Ovary (tissue), 9 donors: ENCODE measurements around the gene AHR. TPM values are rescaled to one million over a fixed set of nuclear protein-coding genes. Genes with fewer than 3 reads are reported as not detected.
"Not testable (repeated sequence)": the region's sequence is repeated elsewhere in the genome, so short reads cannot be mapped to it uniquely, and the experiment has no call there.

ENCODE experiments used
- DNase-seq, 5 donors: peaks; one replicate each; pipeline ENCODE4 v3.0.0-alpha.2; 2019 to 2020
- H3K27ac ChIP-seq, 2 donors: fragments of 200-600 bp; one replicate each; pipeline versions ENCODE4 v1.5.1 to v1.8.0; 2019 to 2022
- H3K27me3 ChIP-seq: fragments of 200-600 bp; one replicate; pipeline ENCODE4 v1.8.0; 2022
- H3K36me3 ChIP-seq: fragments of 200-600 bp; sonication (generic); one replicate; pipeline ENCODE4 v1.5.1; 2019
- H3K4me1 ChIP-seq: one replicate; pipeline ENCODE4 v1.8.1; 2013; ENCODE audit warnings: mild to moderate bottlenecking, moderate library complexity; ENCODE audit not compliant: insufficient read depth
- H3K4me3 ChIP-seq: fragments of 200-600 bp; sonication (generic); one replicate; pipeline ENCODE4 v1.5.1; 2017
- H3K9me3 ChIP-seq, 2 donors: fragments of 200-600 bp in 1 of 2; sonication (generic) in 1 of 2; one replicate each; pipeline versions ENCODE4 v1.5.1 to v1.8.1; 2013 to 2019; ENCODE audit warnings: mild to moderate bottlenecking in 1 of 2, moderate library complexity in 1 of 2
- EP300 ChIP-seq: sonication (generic); formaldehyde crosslinking; IDR thresholded peaks from one replicate; pipeline ENCODE4 v1.6.1; 2017; ENCODE audit warnings: antibody characterized with exemption
- POLR2A ChIP-seq: fragments of 450-650 bp; IDR thresholded peaks from one replicate; pipeline ENCODE4 v1.6.1; 2017; ENCODE audit warnings: antibody characterized with exemption, mild to moderate bottlenecking, moderate library complexity
- WGBS, 3 donors: extraction: QIAGEN DNeasy Blood & Tissue Kit in 1 of 3; methylation state at CpG; one replicate each; pipeline versions ENCODE4 v1.1.5 to v1.1.7; 2013 to 2017; 5-methylcytosine and 5-hydroxymethylcytosine counted together
- intact Hi-C, 4 donors: fragments of 100-400 bp; cut with DNase I; formaldehyde crosslinking; loops; one replicate each; pipeline versions ENCODE4 v1.11.0 to v1.15.1; 2022 to 2023
- polyA plus RNA-seq, 2 donors: library from polyadenylated mRNA; stranded (reverse); fragments of 200-250 nt in 1 of 2; fragments of 350-450 nt in 1 of 2; fragmentation: Illumina TruSeq in 1 of 2; extraction: RNeasy Lipid Tissue Mini Kit (QIAGEN cat#74804) in 1 of 2; gene quantifications; one replicate each; pipeline ENCODE4 v1.2.3, GENCODE V29; 2013 to 2014
- total RNA-seq, 7 donors: library from RNA; depleted of rRNA in 2 of 7; stranded (reverse); fragments of >200 nt in 2 of 7; fragmentation: NEBNext Ultra II Directional in 3 of 7; extraction: Animal tissue kit (Norgen Biotek cat#: 25700) in 3 of 7; gene quantifications; one replicate each; pipeline versions ENCODE4 v1.1.0 to v1.2.4, GENCODE V29; 2016 to 2023
- TF ChIP-seq, protein P1 (sequence below), 3 donors: fragments of 450-650 bp in 2 of 3; fragments of 200-600 bp in 1 of 3; IDR thresholded peaks; one replicate each; pipeline versions ENCODE4 v1.5.1 to v1.8.0; 2016 to 2022; ENCODE audit warnings: antibody characterized with exemption in 3 of 3, mild to moderate bottlenecking in 1 of 3
- donor health status: DM: no; HTN: no; CAD: no; lungs with moderate emphysema.
- donor health status: DM: no; HTN: no; CAD: no.
- donor health status: Bipolar disorder and iron deficiency.
- donor health status: DM: yes; HTN: yes; CAD: no.
- donor health status: DM: no; HTN: no; CAD: no.
- donor health status: DM: yes; HTN: yes; CAD: no.

Gene AHR
- total and polyA plus RNA-seq, 9 donors, result 9.7 to 105 (median 40.9) TPM

DNA sequence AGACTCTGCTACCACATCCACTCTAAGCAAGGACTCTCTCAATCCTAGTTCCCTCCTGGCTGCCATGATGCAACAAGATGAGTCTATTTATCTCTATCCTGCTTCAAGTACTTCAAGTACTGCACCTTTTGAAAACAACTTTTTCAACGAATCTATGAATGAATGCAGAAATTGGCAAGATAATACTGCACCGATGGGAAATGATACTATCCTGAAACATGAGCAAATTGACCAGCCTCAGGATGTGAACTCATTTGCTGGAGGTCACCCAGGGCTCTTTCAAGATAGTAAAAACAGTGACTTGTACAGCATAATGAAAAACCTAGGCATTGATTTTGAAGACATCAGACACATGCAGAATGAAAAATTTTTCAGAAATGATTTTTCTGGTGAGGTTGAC is 40.7 kb downstream of the AHR start:
- 65 to 78% (median 72%) methylated on average over 2 of the region's 2 CpGs for WGBS, 3 donors
- intact Hi-C loops, result no loop called here
- no peaks in the 10 kb centered on the region for H3K4me1 ChIP-seq
- H3K9me3 ChIP-seq, result no peaks in the 10 kb centered on the region
- TF ChIP-seq, protein P1, sequence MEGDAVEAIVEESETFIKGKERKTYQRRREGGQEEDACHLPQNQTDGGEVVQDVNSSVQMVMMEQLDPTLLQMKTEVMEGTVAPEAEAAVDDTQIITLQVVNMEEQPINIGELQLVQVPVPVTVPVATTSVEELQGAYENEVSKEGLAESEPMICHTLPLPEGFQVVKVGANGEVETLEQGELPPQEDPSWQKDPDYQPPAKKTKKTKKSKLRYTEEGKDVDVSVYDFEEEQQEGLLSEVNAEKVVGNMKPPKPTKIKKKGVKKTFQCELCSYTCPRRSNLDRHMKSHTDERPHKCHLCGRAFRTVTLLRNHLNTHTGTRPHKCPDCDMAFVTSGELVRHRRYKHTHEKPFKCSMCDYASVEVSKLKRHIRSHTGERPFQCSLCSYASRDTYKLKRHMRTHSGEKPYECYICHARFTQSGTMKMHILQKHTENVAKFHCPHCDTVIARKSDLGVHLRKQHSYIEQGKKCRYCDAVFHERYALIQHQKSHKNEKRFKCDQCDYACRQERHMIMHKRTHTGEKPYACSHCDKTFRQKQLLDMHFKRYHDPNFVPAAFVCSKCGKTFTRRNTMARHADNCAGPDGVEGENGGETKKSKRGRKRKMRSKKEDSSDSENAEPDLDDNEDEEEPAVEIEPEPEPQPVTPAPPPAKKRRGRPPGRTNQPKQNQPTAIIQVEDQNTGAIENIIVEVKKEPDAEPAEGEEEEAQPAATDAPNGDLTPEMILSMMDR (IDR thresholded peaks at IDR 0.05), result no peak
- no peak for TF ChIP-seq POLR2A
- TF ChIP-seq EP300, result no peak
- DNase-seq, result no peak
- H3K36me3 ChIP-seq, result no peaks in the 10 kb centered on the region
- H3K4me3 ChIP-seq, result no peak overlapping the region
- no peaks in the 10 kb centered on the region for H3K27me3 ChIP-seq
- no peak overlapping the region for H3K27ac ChIP-seq

DNA sequence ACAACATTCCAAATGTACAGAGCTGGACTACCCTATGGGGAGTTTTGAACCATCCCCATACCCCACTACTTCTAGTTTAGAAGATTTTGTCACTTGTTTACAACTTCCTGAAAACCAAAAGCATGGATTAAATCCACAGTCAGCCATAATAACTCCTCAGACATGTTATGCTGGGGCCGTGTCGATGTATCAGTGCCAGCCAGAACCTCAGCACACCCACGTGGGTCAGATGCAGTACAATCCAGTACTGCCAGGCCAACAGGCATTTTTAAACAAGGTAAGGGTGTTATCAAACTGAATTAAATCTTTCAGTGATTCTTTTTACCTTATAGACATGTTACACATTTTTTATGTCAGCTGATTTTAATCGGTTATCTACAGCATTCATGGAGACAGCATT is 41.5 kb downstream of the AHR start:
- Histone ChIP-seq H3K4me3 (no peak overlapping the region), H3K27me3 (no peaks in the 10 kb centered on the region), H3K36me3 (no peaks in the 10 kb centered on the region), H3K27ac (no peak overlapping the region), H3K4me1 (no peaks in the 10 kb centered on the region), H3K9me3 (no peaks in the 10 kb centered on the region)
- intact Hi-C loops, result no loop called here
- TF ChIP-seq, protein P1 (IDR thresholded peaks at IDR 0.05), result no peak
- TF ChIP-seq EP300 (no peak), POLR2A (no peak)
- 75 to 79% (median 78%) methylated on average over 4 of the region's 4 CpGs for WGBS, 3 donors
- no peak for DNase-seq

DNA sequence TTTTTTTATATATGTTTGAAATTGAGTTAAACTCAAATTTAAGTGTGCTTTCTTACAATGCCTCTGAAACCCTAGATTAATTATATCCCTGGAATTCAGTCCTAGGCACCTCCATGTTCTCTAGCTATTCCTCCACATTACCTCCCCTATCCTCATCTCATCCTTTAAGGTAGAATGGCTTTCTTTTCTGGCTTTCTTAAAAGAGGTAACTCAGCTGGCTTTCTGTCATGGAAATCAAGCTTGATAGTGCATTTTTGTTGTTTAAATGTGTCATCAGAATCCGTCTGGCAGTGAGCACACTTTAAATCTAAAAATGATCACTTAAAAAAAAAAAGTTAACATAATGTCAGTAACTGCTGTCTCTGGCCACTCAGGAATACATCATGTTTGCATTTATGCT is 42.2 kb downstream of the AHR start:
- intact Hi-C loops, result no loop called here
- Histone ChIP-seq H3K4me1 (no peaks in the 10 kb centered on the region), H3K9me3 (no peaks in the 10 kb centered on the region), H3K27ac (no peak overlapping the region), H3K36me3 (no peaks in the 10 kb centered on the region), H3K27me3 (no peaks in the 10 kb centered on the region), H3K4me3 (no peak overlapping the region)
- DNase-seq, result no peak
- 64 to 81% (median 78%) methylated on average over 1 of the region's 1 CpG for WGBS, 3 donors
- TF ChIP-seq EP300, result no peak
- TF ChIP-seq POLR2A, result no peak
- TF ChIP-seq, protein P1 (IDR thresholded peaks at IDR 0.05), result no peak

DNA sequence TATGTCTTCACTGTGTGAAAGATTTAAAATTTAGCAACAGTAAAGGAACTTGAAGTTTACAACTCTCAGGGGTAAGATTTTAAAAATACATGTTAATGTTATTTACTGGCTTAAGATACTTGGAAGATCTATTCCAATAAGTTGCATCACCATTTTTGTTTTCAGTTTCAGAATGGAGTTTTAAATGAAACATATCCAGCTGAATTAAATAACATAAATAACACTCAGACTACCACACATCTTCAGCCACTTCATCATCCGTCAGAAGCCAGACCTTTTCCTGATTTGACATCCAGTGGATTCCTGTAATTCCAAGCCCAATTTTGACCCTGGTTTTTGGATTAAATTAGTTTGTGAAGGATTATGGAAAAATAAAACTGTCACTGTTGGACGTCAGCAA is 44.3 kb downstream of the AHR start:
- TF ChIP-seq, protein P1 (IDR thresholded peaks at IDR 0.05), result no peak
- TF ChIP-seq POLR2A (no peak), EP300 (no peak)
- Histone ChIP-seq H3K36me3 (no peaks in the 10 kb centered on the region), H3K4me1 (no peaks in the 10 kb centered on the region), H3K27me3 (no peaks in the 10 kb centered on the region), H3K27ac (no peak overlapping the region), H3K4me3 (no peak overlapping the region), H3K9me3 (no peaks in the 10 kb centered on the region)
- no peak for DNase-seq
- intact Hi-C loops, result no loop called here
- WGBS, 3 donors, result 39 to 46% (median 40%) methylated on average over 2 of the region's 2 CpGs

DNA sequence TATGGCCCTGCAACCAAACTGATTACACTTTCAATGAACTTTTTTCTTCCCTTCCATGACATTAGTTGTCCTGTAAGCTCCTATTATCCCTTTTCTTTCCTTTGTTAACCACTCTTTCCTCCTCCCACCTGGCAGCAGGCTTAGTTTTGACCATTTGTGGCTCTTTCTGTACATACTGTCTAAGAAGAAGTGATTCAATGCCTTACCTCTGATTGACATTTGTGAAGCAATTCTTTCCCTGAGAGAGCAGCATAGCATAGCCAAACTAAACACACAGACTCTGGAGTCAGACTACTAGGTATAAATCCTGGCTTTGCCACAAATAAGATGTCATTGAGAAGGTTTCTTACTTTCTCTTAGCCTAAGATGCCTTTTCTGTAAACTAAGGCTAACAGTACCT is 48.9 kb downstream of the AHR start:
- H3K36me3 ChIP-seq, result no peaks in the 10 kb centered on the region
- TF ChIP-seq POLR2A, result no peak
- TF ChIP-seq, protein P1 (IDR thresholded peaks at IDR 0.05), result no peak
- no peak for TF ChIP-seq EP300
- no peak overlapping the region for H3K27ac ChIP-seq
- no peaks in the 10 kb centered on the region for H3K9me3 ChIP-seq
- H3K4me3 ChIP-seq, result no peak overlapping the region
- intact Hi-C loops, result no loop called here
- no peaks in the 10 kb centered on the region for H3K27me3 ChIP-seq
- DNase-seq, result no peak
- no peaks in the 10 kb centered on the region for H3K4me1 ChIP-seq

DNA sequence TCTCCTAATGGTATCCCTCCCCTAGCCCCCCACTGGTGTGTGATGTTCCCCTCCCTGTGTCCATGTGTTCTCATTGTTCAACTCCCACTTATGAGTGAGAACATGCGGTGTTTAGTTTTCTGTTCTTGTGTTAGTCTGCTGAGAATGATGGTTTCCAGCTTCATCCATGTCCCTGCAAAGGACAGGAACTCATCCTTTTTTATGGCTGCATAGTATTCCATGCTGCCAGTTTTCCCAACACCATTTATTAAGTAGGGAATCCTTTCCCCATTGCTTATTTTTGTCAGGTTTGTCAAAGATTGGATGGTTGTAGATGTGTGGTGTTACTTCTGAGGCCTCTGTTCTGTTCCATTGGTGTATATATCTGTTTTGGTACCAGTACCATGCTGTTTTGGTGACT is 50.5 kb downstream of the AHR start:
- WGBS, 3 donors, result 84 to 100% (median 93%) methylated on average over 1 of the region's 1 CpG
- H3K36me3 ChIP-seq, H3K9me3 ChIP-seq, H3K4me1 ChIP-seq, H3K4me3 ChIP-seq, H3K27me3 ChIP-seq, DNase-seq, H3K27ac ChIP-seq, intact Hi-C loops: not testable (repeated sequence)

DNA sequence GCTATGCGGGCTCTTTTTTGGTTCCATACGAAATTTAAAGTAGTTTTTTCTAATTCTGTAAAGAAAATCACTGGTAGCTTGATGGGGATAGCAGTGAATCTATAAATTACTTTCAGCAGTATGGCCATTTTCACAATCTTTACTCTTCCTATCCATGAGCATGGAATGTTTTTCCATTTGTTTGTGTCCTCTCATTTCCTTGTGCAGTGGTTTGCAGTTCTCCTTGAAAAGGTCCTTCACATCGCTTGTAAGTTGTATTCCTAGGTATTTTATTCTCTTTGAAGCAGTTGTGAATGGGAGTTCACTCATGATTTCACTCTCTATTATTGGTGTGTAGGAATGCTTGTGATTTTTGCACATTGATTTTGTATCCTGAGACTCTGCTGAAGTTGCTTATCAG is 51.9 kb downstream of the AHR start:
- intact Hi-C loops, DNase-seq, H3K27me3 ChIP-seq, H3K9me3 ChIP-seq, H3K27ac ChIP-seq, H3K36me3 ChIP-seq, H3K4me1 ChIP-seq, H3K4me3 ChIP-seq: not testable (repeated sequence)
- WGBS, 3 donors, result 95 to 97% (median 96%) methylated on average over 3 of the region's 3 CpGs
